Gastrocnemius medialis (tissue), 4 donors: ENCODE data around the gene SYT1. TPM values are rescaled to one million over a fixed set of nuclear protein-coding genes. Genes with fewer than 3 reads are reported as not detected.

Experiments used
- ATAC-seq, 2 donors: fragments of 150-250 bp; one replicate each; pipeline ENCODE4 v1.9.1; 2016
- DNase-seq, 2 donors: peaks; one replicate each; pipeline ENCODE4 v3.0.0-alpha.2; 2019
- H3K27ac ChIP-seq, 4 donors: fragments of 200-600 bp; sonication (generic); 1 replicate in 1 of 4; 2 replicates in 3 of 4; pipeline ENCODE4 v1.5.1; 2016 to 2018; ENCODE audit warnings: mild to moderate bottlenecking in 2 of 4, moderate library complexity in 1 of 4
- H3K27me3 ChIP-seq, 3 donors: fragments of 200-600 bp; sonication (generic) in 2 of 3; 1 replicate in 1 of 3; 2 replicates in 2 of 3; pipeline versions ENCODE4 v1.5.1 to v1.6.0; 2016 to 2019; ENCODE audit warnings: mild to moderate bottlenecking in 1 of 3, moderate library complexity in 1 of 3
- H3K36me3 ChIP-seq, 2 donors: fragments of 200-600 bp; sonication (generic) in 1 of 2; one replicate each; pipeline ENCODE4 v1.5.1; 2017 to 2018
- H3K4me1 ChIP-seq, 2 donors: fragments of 200-600 bp; sonication (generic) in 1 of 2; one replicate each; pipeline ENCODE4 v1.5.1; 2016 to 2017; ENCODE audit warnings: mild to moderate bottlenecking in 2 of 2
- H3K4me3 ChIP-seq, 4 donors: fragments of 200-600 bp; sonication (generic) in 3 of 4; 1 replicate in 1 of 4; 2 replicates in 3 of 4; pipeline ENCODE4 v1.5.1; 2016 to 2019; ENCODE audit warnings: mild to moderate bottlenecking in 2 of 4
- H3K9me3 ChIP-seq, 3 donors: fragments of 200-600 bp; sonication (generic) in 2 of 3; 1 replicate in 1 of 3; 2 replicates in 2 of 3; pipeline ENCODE4 v1.5.1; 2016 to 2019
- POLR2A ChIP-seq, 2 donors: fragments of 450-650 bp; IDR thresholded peaks; one replicate each; pipeline ENCODE4 v1.6.1; 2017; ENCODE audit warnings: antibody characterized with exemption in 2 of 2, mild to moderate bottlenecking in 2 of 2, moderate library complexity in 2 of 2
- in situ Hi-C, 4 donors: fragments of 200-750 bp; cut with MboI; loops; one replicate each; pipeline versions ENCODE4 v1.15.0 to v1.8.0; 2017; ENCODE audit warnings: low sequenced_read_pairs in 4 of 4
- intact Hi-C: fragments of 100-400 bp; cut with DNase I; formaldehyde crosslinking; loops from one replicate; pipeline ENCODE4 v1.15.1; 2023; ENCODE audit warnings: low total_unique reads
- total RNA-seq, 4 donors: library from RNA; depleted of rRNA; stranded (reverse); fragments of >200 nt; gene quantifications; one replicate each; pipeline versions ENCODE4 v1.1.0 to v1.2.3, GENCODE V29; 2016
- TF ChIP-seq, protein P1 (sequence below), 5 experiments: fragments of 450-650 bp in 3 of 5; fragments of 200-600 bp in 2 of 5; sonication (generic) in 2 of 5; IDR thresholded peaks in 4 of 5; conservative IDR thresholded peaks in 1 of 5; 1 replicate in 4 of 5; 2 replicates in 1 of 5; pipeline ENCODE4 v1.5.1; 2016 to 2019; ENCODE audit warnings: antibody characterized with exemption in 5 of 5, mild to moderate bottlenecking in 3 of 5, moderate library complexity in 3 of 5

The SYT1 gene
- total RNA-seq, 4 donors from 2014 or later = 0.13 to 0.88 TPM; not detected in 2

DNA sequence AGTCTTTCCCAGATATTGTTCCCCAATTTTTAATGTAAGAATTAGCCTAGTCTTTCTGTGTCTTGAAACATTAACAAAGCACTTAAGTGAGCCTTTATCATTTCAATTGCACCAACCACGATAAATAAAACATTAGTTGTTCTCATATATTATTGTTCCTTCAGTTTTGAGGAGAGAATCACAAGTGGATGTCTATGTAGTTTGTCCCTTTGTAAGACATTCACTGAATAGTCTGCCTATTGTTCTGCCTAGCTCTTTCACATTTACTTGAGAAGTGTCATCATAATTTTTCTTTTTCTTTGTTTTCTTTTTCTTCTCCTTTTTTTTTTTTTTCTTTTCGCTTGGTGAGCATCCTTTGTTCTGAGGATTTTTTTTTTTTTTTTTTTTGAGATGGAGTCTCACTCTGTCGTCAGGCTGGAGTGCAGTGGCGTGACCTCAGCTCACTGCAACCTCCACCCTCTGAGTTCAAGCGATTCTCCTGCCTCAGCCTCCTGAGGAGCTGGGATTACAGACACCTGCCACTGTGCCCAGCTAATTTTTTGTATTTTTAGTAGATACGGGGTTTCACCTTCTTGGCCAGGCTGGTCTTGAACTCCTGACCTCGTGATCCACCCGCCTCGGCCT is 129.7 kb downstream of the SYT1 start:
- DNase-seq = no peak
- H3K27me3 ChIP-seq = no peaks in the 10 kb centered on the region
- H3K4me1 ChIP-seq = no peaks in the 10 kb centered on the region
- no peaks in the 10 kb centered on the region for H3K36me3 ChIP-seq
- in situ Hi-C loops (no loop called here), intact Hi-C loops (no loop called here)
- H3K4me3 ChIP-seq = no peak overlapping the region
- no peaks in the 10 kb centered on the region for H3K9me3 ChIP-seq
- TF ChIP-seq POLR2A (IDR thresholded peaks at IDR 0.05) = no peak
- TF ChIP-seq, protein P1, sequence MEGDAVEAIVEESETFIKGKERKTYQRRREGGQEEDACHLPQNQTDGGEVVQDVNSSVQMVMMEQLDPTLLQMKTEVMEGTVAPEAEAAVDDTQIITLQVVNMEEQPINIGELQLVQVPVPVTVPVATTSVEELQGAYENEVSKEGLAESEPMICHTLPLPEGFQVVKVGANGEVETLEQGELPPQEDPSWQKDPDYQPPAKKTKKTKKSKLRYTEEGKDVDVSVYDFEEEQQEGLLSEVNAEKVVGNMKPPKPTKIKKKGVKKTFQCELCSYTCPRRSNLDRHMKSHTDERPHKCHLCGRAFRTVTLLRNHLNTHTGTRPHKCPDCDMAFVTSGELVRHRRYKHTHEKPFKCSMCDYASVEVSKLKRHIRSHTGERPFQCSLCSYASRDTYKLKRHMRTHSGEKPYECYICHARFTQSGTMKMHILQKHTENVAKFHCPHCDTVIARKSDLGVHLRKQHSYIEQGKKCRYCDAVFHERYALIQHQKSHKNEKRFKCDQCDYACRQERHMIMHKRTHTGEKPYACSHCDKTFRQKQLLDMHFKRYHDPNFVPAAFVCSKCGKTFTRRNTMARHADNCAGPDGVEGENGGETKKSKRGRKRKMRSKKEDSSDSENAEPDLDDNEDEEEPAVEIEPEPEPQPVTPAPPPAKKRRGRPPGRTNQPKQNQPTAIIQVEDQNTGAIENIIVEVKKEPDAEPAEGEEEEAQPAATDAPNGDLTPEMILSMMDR (IDR thresholded peaks at IDR 0.05 in 4 of 5, conservative IDR thresholded peaks at IDR 0.05 in 1 of 5) = no peak
- no peak for ATAC-seq
- H3K27ac ChIP-seq = no peak overlapping the region

DNA sequence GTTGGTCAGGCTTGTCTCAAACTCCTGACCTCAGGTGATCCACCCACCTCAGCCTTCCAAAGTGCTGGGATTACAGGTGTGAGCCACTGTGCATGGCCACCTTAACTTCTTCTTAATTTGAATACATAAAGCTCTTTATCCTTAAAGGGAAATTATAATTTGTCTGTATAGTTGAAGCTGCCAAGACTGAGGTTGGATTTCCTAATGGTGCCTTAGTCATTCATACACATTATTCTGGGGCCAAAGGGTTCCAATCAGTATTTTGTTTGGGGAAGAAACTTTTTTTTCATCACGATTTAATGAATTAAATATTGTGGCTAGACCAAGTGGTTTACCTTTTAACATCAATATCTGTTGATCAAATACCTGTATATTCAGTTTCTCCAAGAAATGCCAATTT is 135.9 kb downstream of the SYT1 start:
- no peak overlapping the region for H3K27ac ChIP-seq
- in situ Hi-C loops = no loop called here

DNA sequence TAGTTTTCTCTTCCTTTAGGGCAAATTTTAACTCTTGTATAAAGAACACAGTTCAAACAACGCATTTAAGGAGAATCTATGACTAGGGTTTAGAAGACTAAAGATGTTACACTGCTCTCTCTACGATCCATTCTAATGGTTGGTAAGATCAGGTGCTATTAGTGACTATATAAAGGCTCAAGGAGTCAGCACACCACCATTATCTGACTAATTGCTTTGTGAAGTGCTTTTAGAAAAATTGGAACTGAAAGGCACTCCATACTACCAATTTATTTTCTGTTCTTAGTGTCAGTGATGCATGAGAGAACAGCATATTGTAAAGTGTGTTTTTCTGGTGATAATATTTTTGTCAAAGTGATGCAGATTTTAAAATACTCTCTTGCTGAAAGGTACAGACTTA is 136.8 kb downstream of the SYT1 start:
- Histone ChIP-seq H3K9me3 (no peaks in the 10 kb centered on the region), H3K36me3 (no peaks in the 10 kb centered on the region), H3K4me3 (no peak overlapping the region), H3K27ac (no peak overlapping the region), H3K27me3 (no peaks in the 10 kb centered on the region), H3K4me1 (no peaks in the 10 kb centered on the region)
- intact Hi-C loops (no loop called here), in situ Hi-C loops (no loop called here)
- DNase-seq = no peak
- no peak for ATAC-seq
- TF ChIP-seq, protein P1 (IDR thresholded peaks at IDR 0.05 in 4 of 5, conservative IDR thresholded peaks at IDR 0.05 in 1 of 5) = no peak
- no peak for TF ChIP-seq POLR2A (IDR thresholded peaks at IDR 0.05)

More for the DNA sequence above, 135.9 kb downstream of the SYT1 start:
- ATAC-seq (no peak), DNase-seq (no peak)
- H3K4me3 ChIP-seq = no peak overlapping the region
- H3K4me1 ChIP-seq = no peaks in the 10 kb centered on the region
- intact Hi-C loops = no loop called here
- no peaks in the 10 kb centered on the region for H3K36me3 ChIP-seq
- no peaks in the 10 kb centered on the region for H3K27me3 ChIP-seq
- TF ChIP-seq POLR2A (IDR thresholded peaks at IDR 0.05) = no peak
- TF ChIP-seq, protein P1 (IDR thresholded peaks at IDR 0.05 in 4 of 5, conservative IDR thresholded peaks at IDR 0.05 in 1 of 5) = no peak
- H3K9me3 ChIP-seq = no peaks in the 10 kb centered on the region

DNA sequence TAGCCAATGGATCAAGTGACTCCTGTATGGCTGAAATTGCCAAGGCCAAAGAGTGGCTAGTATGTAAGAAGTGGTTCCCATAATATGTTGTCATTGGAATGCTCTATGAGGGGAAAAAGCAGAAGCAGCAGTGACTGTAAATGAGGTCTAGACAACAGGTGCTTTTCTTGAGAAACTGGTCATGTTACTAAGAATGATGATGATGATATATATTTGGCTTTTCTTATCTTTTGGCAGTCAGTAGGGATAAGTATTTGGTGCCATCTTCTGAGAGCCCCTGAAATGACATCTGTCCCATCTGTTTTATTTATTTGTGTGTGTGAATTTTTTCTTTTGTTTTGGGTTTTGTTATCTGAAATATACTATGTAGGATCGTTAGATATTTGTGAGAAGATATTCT is 141.7 kb downstream of the SYT1 start:
- Histone ChIP-seq H3K27ac (no peak overlapping the region), H3K4me1 (no peaks in the 10 kb centered on the region), H3K4me3 (no peak overlapping the region), H3K36me3 (no peaks in the 10 kb centered on the region), H3K27me3 (no peaks in the 10 kb centered on the region), H3K9me3 (no peaks in the 10 kb centered on the region)
- ATAC-seq (no peak), DNase-seq (no peak)
- no peak for TF ChIP-seq POLR2A (IDR thresholded peaks at IDR 0.05)
- TF ChIP-seq, protein P1 (IDR thresholded peaks at IDR 0.05 in 4 of 5, conservative IDR thresholded peaks at IDR 0.05 in 1 of 5) = no peak
- in situ Hi-C loops (no loop called here), intact Hi-C loops (no loop called here)

DNA sequence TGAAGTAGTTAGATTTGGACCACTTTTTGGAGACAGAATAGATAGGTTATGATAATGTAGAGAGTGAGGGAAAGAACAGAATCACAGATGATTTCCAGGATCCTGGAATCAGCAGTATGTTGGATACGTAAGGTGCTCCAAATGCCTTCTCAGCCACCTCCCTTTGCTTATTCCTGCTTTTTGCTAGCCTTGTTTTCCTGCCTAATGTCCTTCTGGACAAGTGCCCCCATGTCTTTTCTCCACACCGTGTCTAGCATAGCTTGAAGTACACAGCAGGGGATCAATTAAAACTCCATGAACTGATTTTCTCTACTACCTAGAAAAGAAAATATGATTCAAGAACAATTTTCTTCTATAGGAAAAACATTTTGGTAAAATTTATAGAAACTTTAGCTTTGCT is 144.0 kb downstream of the SYT1 start:
- Histone ChIP-seq H3K27ac (no peak overlapping the region), H3K4me1 (no peaks in the 10 kb centered on the region), H3K4me3 (no peak overlapping the region), H3K9me3 (no peaks in the 10 kb centered on the region), H3K36me3 (no peaks in the 10 kb centered on the region), H3K27me3 (no peaks in the 10 kb centered on the region)
- in situ Hi-C loops = no loop called here
- no peak for TF ChIP-seq POLR2A (IDR thresholded peaks at IDR 0.05)
- intact Hi-C loops = no loop called here
- DNase-seq = no peak
- no peak for ATAC-seq
